GM21576 (cell line): ENCODE results near the gene FOXA1.

Experiments used
- ATAC-seq: cut with Tn5 transposase; IDR thresholded peaks from one replicate; pipeline ENCODE4 v1.9.1; 2021; ENCODE audit warnings: mild to moderate bottlenecking, moderate library complexity; ENCODE audit not compliant: unreplicated experiment

Gene FOXA1

DNA sequence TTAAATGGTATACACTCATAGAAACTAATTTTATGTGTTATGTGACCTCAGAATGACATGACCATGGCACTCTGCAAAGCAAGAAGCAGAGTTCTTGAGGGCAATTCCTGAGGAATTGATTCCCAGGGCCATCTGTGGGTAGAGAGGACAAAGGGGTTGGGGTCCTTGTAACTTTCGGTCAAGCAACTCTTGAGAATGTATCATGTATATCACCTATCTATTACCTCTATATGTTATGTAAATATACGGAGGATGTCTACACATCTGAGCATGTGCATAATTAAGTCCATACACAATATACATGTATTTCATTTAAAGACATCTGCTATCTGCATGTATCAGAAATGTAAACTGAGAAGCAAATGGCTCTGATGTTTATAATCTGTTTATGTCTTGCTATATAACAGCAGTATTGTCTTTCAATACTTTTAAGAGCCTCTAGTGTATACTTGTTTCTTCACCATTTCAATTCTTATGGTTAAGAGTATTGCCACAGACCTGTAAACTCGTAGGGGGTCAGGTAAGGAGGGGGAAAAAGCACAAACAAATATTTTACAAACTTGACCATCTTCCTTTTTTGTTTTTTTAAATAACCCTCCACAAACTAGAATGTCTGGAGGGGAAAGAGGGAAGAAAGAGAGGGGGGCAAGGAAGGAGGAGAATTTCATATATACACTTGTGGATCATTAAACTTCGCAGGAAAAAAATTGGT is 4.5 kb downstream of the FOXA1 start:
- ATAC-seq, result no peak

DNA sequence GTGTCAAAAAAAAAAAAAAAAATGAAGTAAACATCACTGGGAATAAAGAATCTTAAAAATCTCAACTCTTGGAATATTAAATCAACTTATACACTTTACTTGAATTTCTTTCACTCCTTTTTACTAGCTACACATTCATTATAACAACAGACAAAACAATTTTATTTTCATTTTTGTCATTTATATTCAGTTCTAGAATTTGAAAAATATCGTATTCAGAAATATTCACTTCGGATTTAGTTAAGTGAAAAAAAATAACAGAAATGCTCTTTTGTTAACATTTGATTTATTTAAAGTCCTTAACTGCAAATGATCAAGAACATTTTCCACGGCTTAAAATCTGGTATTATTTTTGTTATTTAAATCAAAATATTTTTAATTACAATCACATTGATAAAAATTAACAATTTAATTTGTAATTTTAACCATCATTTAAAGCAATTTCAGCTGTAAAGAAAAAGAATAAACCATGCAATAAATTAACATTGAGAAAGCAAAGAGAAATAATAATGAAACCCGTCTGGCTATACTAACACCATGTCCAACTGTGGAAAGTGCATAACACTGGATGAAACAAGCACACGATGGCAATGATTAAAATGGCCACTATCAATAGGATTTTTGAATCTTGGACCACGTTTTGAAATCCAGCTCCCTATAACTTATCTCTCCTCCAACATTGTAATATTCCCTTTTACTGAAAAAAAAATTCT is 5.2 kb downstream of the FOXA1 start:
- ATAC-seq, result no peak

- no peak for ATAC-seq
Observed at GRCh38 chr14:37588956-37589714, 5.9 kb downstream of the FOXA1 start.

DNA sequence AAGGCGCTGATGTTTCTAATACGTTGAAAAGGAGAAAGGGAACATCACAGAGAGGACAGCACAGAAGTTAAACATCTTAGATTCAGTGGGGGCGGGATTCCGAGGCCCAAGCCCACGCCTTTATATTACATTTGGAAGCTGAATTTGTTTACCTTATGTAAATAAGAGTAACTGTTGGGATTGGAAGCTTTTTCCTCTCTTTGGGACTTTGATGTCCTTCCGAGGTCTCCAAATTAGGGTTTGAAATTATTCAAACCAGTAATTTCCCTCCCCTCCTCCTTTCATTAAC is 6.4 kb downstream of the FOXA1 start:
- no peak for ATAC-seq

- ATAC-seq, result no peak
Observed at GRCh38 chr14:37587881-37588666, 7.0 kb downstream of the FOXA1 start.

GRCh38 chr14:37587131-37587803 is 7.8 kb downstream of the FOXA1 start:
- ATAC-seq, result no peak

GRCh38 chr14:37586797-37587130 is 8.3 kb downstream of the FOXA1 start:
- no peak for ATAC-seq

DNA sequence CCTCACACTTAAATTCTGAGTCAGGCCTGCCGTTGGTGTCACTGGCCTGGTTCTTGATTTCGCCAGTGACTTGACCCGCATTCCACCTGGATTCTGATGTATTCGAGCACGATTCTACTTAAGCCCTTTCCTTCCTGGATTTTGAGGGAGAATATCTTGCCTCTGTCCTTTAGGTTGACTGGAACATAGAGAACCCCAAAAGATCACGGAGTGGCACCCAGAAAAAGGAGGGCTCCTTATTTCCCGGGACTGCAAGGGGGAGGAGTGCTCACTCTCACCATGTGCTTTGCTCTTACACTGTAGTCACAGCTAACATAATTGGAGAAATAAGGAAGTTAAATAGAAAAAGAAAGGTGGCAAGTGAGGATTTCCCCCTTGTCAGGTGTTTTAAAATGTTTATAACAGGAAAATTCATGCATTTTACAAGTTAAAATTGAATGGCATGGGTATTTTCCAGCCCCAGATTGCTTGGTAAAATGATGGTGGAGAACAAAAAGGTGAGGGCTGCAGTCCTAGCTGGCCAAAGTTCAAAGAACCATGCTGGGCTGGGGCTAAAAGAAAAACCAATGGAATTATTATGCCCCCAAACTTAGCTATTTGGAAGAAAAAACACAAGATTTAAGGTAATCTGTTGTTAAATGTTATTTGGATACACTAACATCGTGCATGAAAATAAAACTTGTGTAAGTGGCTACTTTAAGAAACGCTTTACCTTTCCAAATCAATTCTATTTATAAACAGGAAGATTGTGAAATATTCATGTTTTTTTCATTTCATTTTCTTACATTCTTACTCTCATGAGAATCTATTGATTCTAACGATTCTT is 8.9 kb downstream of the FOXA1 start:
- no peak for ATAC-seq

- ATAC-seq, result no peak
Observed at GRCh38 chr14:37585101-37585511, 9.9 kb downstream of the FOXA1 start.

- ATAC-seq, result no peak
Observed at GRCh38 chr14:37584211-37585100, 10.6 kb downstream of the FOXA1 start.

- ATAC-seq, result no peak
Observed at GRCh38 chr14:37583358-37584210, 11.5 kb downstream of the FOXA1 start.

GRCh38 chr14:37580146-37580545 is 14.9 kb downstream of the FOXA1 start:
- no peak for ATAC-seq

DNA sequence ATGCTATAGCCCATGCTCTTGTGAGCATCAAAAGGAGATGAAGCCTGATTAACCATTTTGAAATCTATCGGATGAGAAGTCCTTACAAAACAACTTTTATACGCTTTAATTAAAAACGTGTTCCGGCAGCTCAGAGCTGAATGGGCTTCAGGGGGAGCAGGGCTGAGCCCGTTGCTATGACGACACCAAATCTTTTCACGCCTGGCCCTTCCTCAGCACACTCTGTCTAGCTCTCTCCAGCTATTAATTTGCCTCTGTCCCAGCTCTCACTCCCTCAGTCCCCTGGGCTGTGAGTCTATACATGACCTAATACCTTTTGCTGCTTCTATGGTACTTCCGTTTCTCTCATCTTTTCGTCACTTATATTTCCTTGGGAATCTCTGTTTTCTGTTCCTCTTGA is 15.8 kb downstream of the FOXA1 start:
- no peak for ATAC-seq

- ATAC-seq, result no peak
Observed at GRCh38 chr14:37573356-37573755, 21.7 kb downstream of the FOXA1 start.

DNA sequence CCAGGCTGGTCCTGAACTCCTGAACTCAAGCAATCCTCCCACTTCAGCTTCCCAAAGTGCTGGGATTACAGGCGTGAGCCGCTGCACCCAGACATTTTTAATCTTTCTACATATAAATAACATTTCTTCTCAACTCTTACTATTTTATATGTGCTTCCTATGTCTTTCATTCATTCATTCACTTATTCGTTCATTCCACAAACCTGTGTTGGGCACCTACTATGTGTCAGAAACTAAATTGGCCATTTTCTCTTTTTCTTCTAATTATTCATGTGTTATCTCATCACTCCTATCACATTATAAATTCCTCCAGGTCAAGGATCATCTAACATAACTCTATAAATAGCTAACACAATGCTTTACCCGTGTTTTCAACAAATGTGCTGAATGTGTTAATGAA is 23.7 kb downstream of the FOXA1 start:
- no peak for ATAC-seq

GRCh38 chr14:37569729-37570128 is 25.3 kb downstream of the FOXA1 start:
- no peak for ATAC-seq

GRCh38 chr14:37566811-37567371 is 28.2 kb downstream of the FOXA1 start:
- no peak for ATAC-seq

DNA sequence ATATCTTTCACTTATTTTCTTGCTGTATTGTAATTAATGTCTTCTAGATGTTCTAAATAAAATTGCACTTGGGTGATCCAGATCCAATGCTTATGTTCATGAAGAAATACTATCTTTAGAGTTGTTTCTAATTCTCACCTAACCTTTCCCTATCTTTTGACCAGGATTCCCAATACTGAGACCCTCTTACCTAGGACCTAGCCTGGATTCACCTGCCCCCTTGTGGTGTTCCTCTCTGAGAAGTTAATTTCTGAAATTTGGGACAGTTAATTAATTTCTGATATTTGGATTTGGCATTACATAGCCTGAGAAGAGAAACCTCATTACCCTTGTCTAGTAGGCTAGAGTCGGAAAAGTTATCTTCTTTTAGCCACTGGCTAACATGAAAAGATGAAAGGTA is 29.5 kb downstream of the FOXA1 start:
- no peak for ATAC-seq
